SK-N-SH treated with all-trans-retinoic acid at 6 μM for 48 hours (cell line): ENCODE data around the gene KCNN2.

Experiments
- ATAC-seq: fragments of 200-7000 bp; cut with Tn5 transposase; 3 replicates; pipeline ENCODE4 v1.9.1; 2020; ENCODE audit warnings: mild to moderate bottlenecking, moderate library complexity
- ARNTL ChIP-seq: fragments of 450-650 bp; formaldehyde crosslinking; IDR thresholded peaks from 2 replicates; pipeline ENCODE4 v1.5.0; 2020; ENCODE audit warnings: low read depth, mild to moderate bottlenecking, moderate library complexity, borderline replicate concordance
- BACH2 ChIP-seq: fragments of 250-450 bp; sonication (Bioruptor Pico); IDR thresholded peaks from 2 replicates; pipeline ENCODE4 v1.9.0; 2021; ENCODE audit warnings: mild to moderate bottlenecking, borderline replicate concordance
- CREB5 ChIP-seq: fragments of 250-450 bp; sonication (Bioruptor Pico); IDR thresholded peaks from 2 replicates; pipeline ENCODE4 v1.5.1; 2020; ENCODE audit warnings: low read depth, mild to moderate bottlenecking, moderate library complexity
- CSDC2 ChIP-seq: fragments of 250-450 bp; sonication (Bioruptor Pico); IDR thresholded peaks from 2 replicates; pipeline ENCODE4 v1.5.0; 2020; ENCODE audit warnings: mild to moderate bottlenecking, moderate library complexity
- GLIS3 ChIP-seq: fragments of 250-450 bp; sonication (Bioruptor Pico); IDR thresholded peaks from 2 replicates; pipeline ENCODE4 v1.5.0; 2020; ENCODE audit warnings: mild to moderate bottlenecking, moderate library complexity
- ISL1 ChIP-seq: fragments of 250-450 bp; sonication (Bioruptor Pico); IDR thresholded peaks from 2 replicates; pipeline ENCODE4 v2.1.2; 2022; ENCODE audit warnings: mild to moderate bottlenecking, moderate library complexity
- OSR1 ChIP-seq: fragments of 250-450 bp; sonication (Bioruptor Pico); IDR thresholded peaks from 2 replicates; pipeline ENCODE4 v1.8.0; 2022; ENCODE audit warnings: moderate library complexity, mild to moderate bottlenecking, inconsistent platforms
- POU6F1 ChIP-seq: fragments of 250-450 bp; sonication (Bioruptor Pico); IDR thresholded peaks from 2 replicates; pipeline ENCODE4 v1.8.0; 2021; ENCODE audit warnings: low read depth, mild to moderate bottlenecking, moderate library complexity, borderline replicate concordance
- PPARA ChIP-seq: fragments of 250-450 bp; sonication (Bioruptor Pico); IDR thresholded peaks from 2 replicates; pipeline ENCODE4 v1.5.0; 2020; ENCODE audit warnings: mild to moderate bottlenecking, borderline replicate concordance
- RARB ChIP-seq: fragments of 250-450 bp; sonication (Bioruptor Pico); IDR thresholded peaks from 2 replicates; pipeline ENCODE4 v1.8.0; 2021; ENCODE audit warnings: mild to moderate bottlenecking, moderate library complexity
- SNAI2 ChIP-seq: fragments of 250-450 bp; sonication (Bioruptor Pico); IDR thresholded peaks from 2 replicates; pipeline ENCODE4 v1.5.0; 2020; ENCODE audit warnings: mild to moderate bottlenecking, moderate library complexity
- TCF4 ChIP-seq: fragments of 250-450 bp; sonication (Bioruptor Pico); IDR thresholded peaks from 2 replicates; pipeline ENCODE4 v1.8.0; 2021; ENCODE audit warnings: mild to moderate bottlenecking, moderate library complexity, borderline replicate concordance
- TOX ChIP-seq: fragments of 250-450 bp; sonication (Bioruptor Pico); IDR thresholded peaks from 2 replicates; pipeline ENCODE4 v1.8.0; 2021; ENCODE audit warnings: mild to moderate bottlenecking, moderate library complexity, borderline replicate concordance
- TSHZ2 ChIP-seq: fragments of 250-450 bp; sonication (Bioruptor Pico); IDR thresholded peaks from 2 replicates; pipeline ENCODE4 v1.5.0; 2020; ENCODE audit warnings: mild to moderate bottlenecking, moderate library complexity
- ZC3H10 ChIP-seq: fragments of 250-450 bp; sonication (Bioruptor Pico); IDR thresholded peaks from 2 replicates; pipeline ENCODE4 v1.5.1; 2021; ENCODE audit warnings: mild to moderate bottlenecking, moderate library complexity
- ZFP3 ChIP-seq: fragments of 250-450 bp; sonication (Bioruptor Pico); IDR thresholded peaks from 2 replicates; pipeline ENCODE4 v1.5.0; 2020; ENCODE audit warnings: mild to moderate bottlenecking, moderate library complexity
- ZNF565 ChIP-seq: fragments of 450-650 bp; formaldehyde crosslinking; conservative IDR thresholded peaks from 2 replicates; pipeline ENCODE4 v1.5.0; 2020; ENCODE audit warnings: low read depth, mild to moderate bottlenecking, moderate library complexity
- ZNF70 ChIP-seq: fragments of 450-650 bp; formaldehyde crosslinking; IDR thresholded peaks from 2 replicates; pipeline ENCODE4 v1.5.0; 2020; ENCODE audit warnings: mild to moderate bottlenecking, moderate library complexity
- ZNF8 ChIP-seq: fragments of 450-650 bp; formaldehyde crosslinking; IDR thresholded peaks from 2 replicates; pipeline ENCODE4 v1.5.0; 2020; ENCODE audit warnings: mild to moderate bottlenecking, moderate library complexity
- TF ChIP-seq, protein P1 (sequence below): fragments of 250-450 bp; sonication (Bioruptor Pico); IDR thresholded peaks from 2 replicates; pipeline ENCODE4 v1.8.0; 2020; ENCODE audit warnings: mild to moderate bottlenecking, moderate library complexity, borderline replicate concordance
- TF ChIP-seq, protein P2 (sequence below): fragments of 250-450 bp; sonication (Bioruptor Pico); IDR thresholded peaks from 2 replicates; pipeline ENCODE4 v1.5.1; 2021; ENCODE audit warnings: mild to moderate bottlenecking, moderate library complexity

Gene KCNN2

DNA sequence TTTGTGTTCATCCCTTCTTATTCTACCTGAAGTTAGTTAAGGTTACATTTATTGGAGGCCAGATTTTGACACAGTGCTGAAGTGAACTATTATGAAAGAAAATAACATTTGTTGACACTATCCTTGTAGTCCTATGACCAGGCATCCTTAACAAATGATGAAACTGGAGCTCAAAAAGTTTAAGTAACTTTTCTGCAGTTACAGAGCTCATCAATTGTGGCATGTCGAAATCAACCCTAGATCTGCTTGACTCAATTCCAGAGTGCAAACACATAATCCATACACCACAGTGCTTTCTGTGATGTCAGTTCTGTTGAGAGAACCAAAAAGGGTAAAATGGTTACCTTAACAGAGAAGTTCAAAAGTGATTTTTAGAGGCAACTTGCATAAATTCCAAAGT lies 28.6 kb downstream of the KCNN2 start:
- ATAC-seq, result no peak
- TF ChIP-seq BACH2, result no peak
- TF ChIP-seq ZNF70 (CRISPR knock-in tag), result no peak
- TF ChIP-seq CREB5 (CRISPR knock-in tag), result no peak
- TF ChIP-seq, protein P1, sequence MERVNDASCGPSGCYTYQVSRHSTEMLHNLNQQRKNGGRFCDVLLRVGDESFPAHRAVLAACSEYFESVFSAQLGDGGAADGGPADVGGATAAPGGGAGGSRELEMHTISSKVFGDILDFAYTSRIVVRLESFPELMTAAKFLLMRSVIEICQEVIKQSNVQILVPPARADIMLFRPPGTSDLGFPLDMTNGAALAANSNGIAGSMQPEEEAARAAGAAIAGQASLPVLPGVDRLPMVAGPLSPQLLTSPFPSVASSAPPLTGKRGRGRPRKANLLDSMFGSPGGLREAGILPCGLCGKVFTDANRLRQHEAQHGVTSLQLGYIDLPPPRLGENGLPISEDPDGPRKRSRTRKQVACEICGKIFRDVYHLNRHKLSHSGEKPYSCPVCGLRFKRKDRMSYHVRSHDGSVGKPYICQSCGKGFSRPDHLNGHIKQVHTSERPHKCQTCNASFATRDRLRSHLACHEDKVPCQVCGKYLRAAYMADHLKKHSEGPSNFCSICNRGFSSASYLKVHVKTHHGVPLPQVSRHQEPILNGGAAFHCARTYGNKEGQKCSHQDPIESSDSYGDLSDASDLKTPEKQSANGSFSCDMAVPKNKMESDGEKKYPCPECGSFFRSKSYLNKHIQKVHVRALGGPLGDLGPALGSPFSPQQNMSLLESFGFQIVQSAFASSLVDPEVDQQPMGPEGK, result no peak
- TF ChIP-seq CSDC2 (CRISPR knock-in tag), result no peak
- TF ChIP-seq OSR1 (CRISPR knock-in tag), result no peak
- TF ChIP-seq ZNF565 (CRISPR knock-in tag), result no peak
- no peak for TF ChIP-seq ZNF8
- TF ChIP-seq ISL1, result no peak
- TF ChIP-seq ARNTL (CRISPR knock-in tag), result no peak
- TF ChIP-seq TCF4 (CRISPR knock-in tag), result no peak
- no peak for TF ChIP-seq ZC3H10 (CRISPR knock-in tag)
- TF ChIP-seq RARB (CRISPR knock-in tag), result no peak
- no peak for TF ChIP-seq GLIS3 (CRISPR knock-in tag)
- TF ChIP-seq SNAI2, result no peak
- TF ChIP-seq, protein P2, sequence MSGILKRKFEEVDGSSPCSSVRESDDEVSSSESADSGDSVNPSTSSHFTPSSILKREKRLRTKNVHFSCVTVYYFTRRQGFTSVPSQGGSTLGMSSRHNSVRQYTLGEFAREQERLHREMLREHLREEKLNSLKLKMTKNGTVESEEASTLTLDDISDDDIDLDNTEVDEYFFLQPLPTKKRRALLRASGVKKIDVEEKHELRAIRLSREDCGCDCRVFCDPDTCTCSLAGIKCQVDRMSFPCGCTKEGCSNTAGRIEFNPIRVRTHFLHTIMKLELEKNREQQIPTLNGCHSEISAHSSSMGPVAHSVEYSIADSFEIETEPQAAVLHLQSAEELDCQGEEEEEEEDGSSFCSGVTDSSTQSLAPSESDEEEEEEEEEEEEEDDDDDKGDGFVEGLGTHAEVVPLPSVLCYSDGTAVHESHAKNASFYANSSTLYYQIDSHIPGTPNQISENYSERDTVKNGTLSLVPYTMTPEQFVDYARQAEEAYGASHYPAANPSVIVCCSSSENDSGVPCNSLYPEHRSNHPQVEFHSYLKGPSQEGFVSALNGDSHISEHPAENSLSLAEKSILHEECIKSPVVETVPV (CRISPR knock-in tag), result no peak

- no peak for ATAC-seq
Observed at GRCh38 chr5:114391321-114391720, 29.5 kb downstream of the KCNN2 start.

More at GRCh38 chr5:114391321-114391720, 29.5 kb downstream of the KCNN2 start:
- TF ChIP-seq ZNF565 (CRISPR knock-in tag) (no peak), ZNF70 (CRISPR knock-in tag) (no peak), POU6F1 (no peak), GLIS3 (CRISPR knock-in tag) (no peak), CREB5 (CRISPR knock-in tag) (no peak), TOX (CRISPR knock-in tag) (no peak), CSDC2 (CRISPR knock-in tag) (no peak), TSHZ2 (no peak), ZFP3 (no peak), TCF4 (CRISPR knock-in tag) (no peak), RARB (CRISPR knock-in tag) (no peak), ZC3H10 (CRISPR knock-in tag) (no peak), SNAI2 (no peak), OSR1 (CRISPR knock-in tag) (no peak), ISL1 (no peak), PPARA (no peak)
- TF ChIP-seq, protein P2 (CRISPR knock-in tag), result no peak
